HG02798 (cell line): ENCODE results near the gene SMAD6.

ENCODE experiments used
- ATAC-seq: cut with Tn5 transposase; IDR thresholded peaks from one replicate; pipeline ENCODE4 v1.9.1; 2021; ENCODE audit warnings: mild to moderate bottlenecking; ENCODE audit not compliant: unreplicated experiment, poor library complexity

Gene SMAD6

GRCh38 chr15:66701422-66702034, 508 bp upstream of the SMAD6 start:
- peak; percentile 18 for ATAC-seq

GRCh38 chr15:66702787-66703539, 927 bp downstream of the SMAD6 start:
- ATAC-seq = no peak

- ATAC-seq = no peak
These were observed 1.5 kb downstream of the SMAD6 start for GRCh38 chr15:66703540-66703941.

- no peak for ATAC-seq
These were observed 2.2 kb downstream of the SMAD6 start for GRCh38 chr15:66704019-66704802.

GRCh38 chr15:66704803-66705153, 2.7 kb downstream of the SMAD6 start:
- no peak for ATAC-seq

GRCh38 chr15:66705277-66706146, 3.5 kb downstream of the SMAD6 start:
- no peak for ATAC-seq

- no peak for ATAC-seq
These were observed 4.2 kb downstream of the SMAD6 start for GRCh38 chr15:66706225-66706732.

GRCh38 chr15:66706840-66707239, 4.8 kb downstream of the SMAD6 start:
- ATAC-seq = no peak

GRCh38 chr15:66707310-66708082, 5.5 kb downstream of the SMAD6 start:
- ATAC-seq = no peak

- no peak for ATAC-seq
These were observed 6.4 kb downstream of the SMAD6 start for GRCh38 chr15:66708389-66708788.

- ATAC-seq = no peak
These were observed 7.8 kb downstream of the SMAD6 start for GRCh38 chr15:66709884-66710283.

GRCh38 chr15:66711260-66711659, 9.2 kb downstream of the SMAD6 start:
- ATAC-seq = no peak

GRCh38 chr15:66711862-66712261, 9.8 kb downstream of the SMAD6 start:
- ATAC-seq = no peak

- ATAC-seq = no peak
These were observed 11.9 kb downstream of the SMAD6 start for GRCh38 chr15:66713843-66714508.

GRCh38 chr15:66714543-66714981, 12.5 kb downstream of the SMAD6 start:
- ATAC-seq = no peak

GRCh38 chr15:66715181-66715624, 13.2 kb downstream of the SMAD6 start:
- no peak for ATAC-seq

- no peak for ATAC-seq
These were observed 14.0 kb downstream of the SMAD6 start for GRCh38 chr15:66715720-66716655.

- no peak for ATAC-seq
These were observed 14.6 kb downstream of the SMAD6 start for GRCh38 chr15:66716656-66717020.
